Activated T-cell treated with anti-CD3 and anti-CD28 coated beads, Interleukin-2, amount 50 U/mL, for 4 hours (primary cell): ENCODE measurements around the gene TMEM273. TPM values are rescaled to one million over a fixed set of nuclear protein-coding genes. Genes with fewer than 3 reads are reported as not detected.

Experiments used
- ATAC-seq, 2 donors: fragments of 200-7000 bp; cut with Tn5 transposase; one replicate each; pipeline ENCODE4 v1.10.0; 2021
- DNase-seq: peaks from one replicate; pipeline ENCODE4 v3.0.0-alpha.2; 2020
- H3K27me3 Mint-ChIP-seq: one replicate; pipeline ENCODE4 v1.8.0; 2021; ENCODE audit warnings: low read depth, mixed read lengths
- H3K36me3 Mint-ChIP-seq: one replicate; pipeline ENCODE4 v1.8.0; 2022; ENCODE audit warnings: mixed read lengths; ENCODE audit not compliant: insufficient read depth
- H3K4me1 Mint-ChIP-seq: one replicate; pipeline ENCODE4 v1.8.0; 2021; ENCODE audit warnings: low read depth, mixed read lengths
- H3K4me3 Mint-ChIP-seq: one replicate; pipeline ENCODE4 v1.8.0; 2021; ENCODE audit warnings: mild to moderate bottlenecking, moderate library complexity, mixed read lengths
- H3K9me3 Mint-ChIP-seq: one replicate; pipeline ENCODE4 v1.8.0; 2021; ENCODE audit warnings: mixed read lengths
- total RNA-seq, 3 donors: library from RNA; stranded (reverse); gene quantifications; one replicate each; pipeline ENCODE4 v1.2.1, GENCODE V29; 2021

Gene TMEM273
- total RNA-seq, 3 donors from 2014 or later, result 35.3 to 96.4 (median 45.6) TPM

- DNase-seq, result no peak
- ATAC-seq, result no peak
- H3K36me3 Mint-ChIP-seq, result peaks cover 10% of the 10 kb centered on the region
- no peaks in the 10 kb centered on the region for H3K9me3 Mint-ChIP-seq
- H3K4me1 Mint-ChIP-seq, result peaks cover 24% of the 10 kb centered on the region
- H3K27me3 Mint-ChIP-seq, result peaks cover 2% of the 10 kb centered on the region
- H3K4me3 Mint-ChIP-seq, result no peak overlapping the region
Observed at GRCh38 chr10:49168171-49168540, 20.0 kb downstream of the TMEM273 start.

GRCh38 chr10:49167425-49168170 lies 20.6 kb downstream of the TMEM273 start:
- Mint-ChIP-seq H3K9me3 (no peaks in the 10 kb centered on the region), H3K4me1 (peaks cover 21% of the 10 kb centered on the region), H3K36me3 (peaks cover 10% of the 10 kb centered on the region), H3K4me3 (no peak overlapping the region), H3K27me3 (peaks cover 2% of the 10 kb centered on the region)
- ATAC-seq, result no peak
- no peak for DNase-seq

GRCh38 chr10:49166484-49167400 lies 21.4 kb downstream of the TMEM273 start:
- H3K4me3 Mint-ChIP-seq, result no peak overlapping the region
- ATAC-seq, result no peak
- H3K4me1 Mint-ChIP-seq, result peaks cover 21% of the 10 kb centered on the region
- peaks cover 2% of the 10 kb centered on the region for H3K27me3 Mint-ChIP-seq
- H3K36me3 Mint-ChIP-seq, result peaks cover 10% of the 10 kb centered on the region
- no peak for DNase-seq
- H3K9me3 Mint-ChIP-seq, result no peaks in the 10 kb centered on the region

GRCh38 chr10:49165821-49166483 lies 22.2 kb downstream of the TMEM273 start:
- Mint-ChIP-seq H3K36me3 (peaks cover 10% of the 10 kb centered on the region), H3K4me3 (no peak overlapping the region), H3K27me3 (peaks cover 2% of the 10 kb centered on the region), H3K9me3 (no peaks in the 10 kb centered on the region), H3K4me1 (peaks cover 21% of the 10 kb centered on the region)
- DNase-seq, result no peak
- no peak for ATAC-seq

GRCh38 chr10:49165259-49165658 lies 22.9 kb downstream of the TMEM273 start:
- Mint-ChIP-seq H3K9me3 (no peaks in the 10 kb centered on the region), H3K27me3 (peaks cover 2% of the 10 kb centered on the region), H3K4me3 (no peak overlapping the region), H3K4me1 (peaks cover 20% of the 10 kb centered on the region), H3K36me3 (peaks cover 10% of the 10 kb centered on the region)
- ATAC-seq (no peak), DNase-seq (no peak)

- H3K36me3 Mint-ChIP-seq, result peaks cover 10% of the 10 kb centered on the region
- peak; percentile 58 to 72 for ATAC-seq
- H3K4me1 Mint-ChIP-seq, result peaks cover 20% of the 10 kb centered on the region
Observed at GRCh38 chr10:49164559-49165188, 23.5 kb downstream of the TMEM273 start.

GRCh38 chr10:49163741-49164140 lies 24.4 kb downstream of the TMEM273 start:
- Mint-ChIP-seq H3K36me3 (peaks cover 10% of the 10 kb centered on the region), H3K27me3 (peaks cover 2% of the 10 kb centered on the region), H3K4me1 (peaks cover 20% of the 10 kb centered on the region), H3K9me3 (no peaks in the 10 kb centered on the region), H3K4me3 (no peak overlapping the region)
- no peak for DNase-seq
- no peak for ATAC-seq

More at GRCh38 chr10:49164559-49165188, 23.5 kb downstream of the TMEM273 start:
- DNase-seq, result no peak
- Mint-ChIP-seq H3K27me3 (peaks cover 2% of the 10 kb centered on the region), H3K4me3 (no peak overlapping the region), H3K9me3 (no peaks in the 10 kb centered on the region)

- ATAC-seq (no peak), DNase-seq (no peak)
- Mint-ChIP-seq H3K9me3 (no peaks in the 10 kb centered on the region), H3K4me1 (peaks cover 18% of the 10 kb centered on the region), H3K4me3 (no peak overlapping the region), H3K27me3 (peaks cover 4% of the 10 kb centered on the region), H3K36me3 (peaks cover 8% of the 10 kb centered on the region)
Observed at GRCh38 chr10:49162761-49163310, 25.4 kb downstream of the TMEM273 start.

GRCh38 chr10:49162063-49162462 lies 26.1 kb downstream of the TMEM273 start:
- peaks cover 11% of the 10 kb centered on the region for H3K36me3 Mint-ChIP-seq
- peaks cover 4% of the 10 kb centered on the region for H3K27me3 Mint-ChIP-seq
- H3K4me1 Mint-ChIP-seq, result peaks cover 23% of the 10 kb centered on the region
- ATAC-seq, result no peak
- H3K9me3 Mint-ChIP-seq, result no peaks in the 10 kb centered on the region
- H3K4me3 Mint-ChIP-seq, result no peak overlapping the region
- DNase-seq, result no peak

GRCh38 chr10:49161411-49161997 lies 26.7 kb downstream of the TMEM273 start:
- DNase-seq, result no peak
- peaks cover 11% of the 10 kb centered on the region for H3K36me3 Mint-ChIP-seq
- no peak for ATAC-seq
- peaks cover 2% of the 10 kb centered on the region for H3K27me3 Mint-ChIP-seq
- H3K4me3 Mint-ChIP-seq, result no peak overlapping the region
- peaks cover 22% of the 10 kb centered on the region for H3K4me1 Mint-ChIP-seq
- H3K9me3 Mint-ChIP-seq, result no peaks in the 10 kb centered on the region

GRCh38 chr10:49160814-49161213 lies 27.4 kb downstream of the TMEM273 start:
- ATAC-seq, result no peak
- no peak overlapping the region for H3K4me3 Mint-ChIP-seq
- H3K36me3 Mint-ChIP-seq, result peaks cover 11% of the 10 kb centered on the region
- peaks cover 19% of the 10 kb centered on the region for H3K4me1 Mint-ChIP-seq
- no peaks in the 10 kb centered on the region for H3K9me3 Mint-ChIP-seq
- DNase-seq, result no peak
- peaks cover 2% of the 10 kb centered on the region for H3K27me3 Mint-ChIP-seq

GRCh38 chr10:49160110-49160509 lies 28.1 kb downstream of the TMEM273 start:
- DNase-seq, result no peak
- H3K4me3 Mint-ChIP-seq, result no peak overlapping the region
- peaks cover 19% of the 10 kb centered on the region for H3K4me1 Mint-ChIP-seq
- H3K27me3 Mint-ChIP-seq, result peaks cover 2% of the 10 kb centered on the region
- H3K9me3 Mint-ChIP-seq, result no peaks in the 10 kb centered on the region
- H3K36me3 Mint-ChIP-seq, result peaks cover 11% of the 10 kb centered on the region
- ATAC-seq, result no peak

- no peak for ATAC-seq
- H3K36me3 Mint-ChIP-seq, result peaks cover 3% of the 10 kb centered on the region
Observed at GRCh38 chr10:49158915-49159314, 29.3 kb downstream of the TMEM273 start.

More at GRCh38 chr10:49158915-49159314, 29.3 kb downstream of the TMEM273 start:
- Mint-ChIP-seq H3K27me3 (peaks cover 6% of the 10 kb centered on the region), H3K4me1 (peaks cover 8% of the 10 kb centered on the region), H3K9me3 (no peaks in the 10 kb centered on the region), H3K4me3 (no peak overlapping the region)
- no peak for DNase-seq
